ENCODE data around the gene GRAMD4. TPM values are rescaled to one million over a fixed set of nuclear protein-coding genes. Genes with fewer than 3 reads are reported as not detected.

GRAMD4 gene
- polyA plus RNA-seq, 3 donors = 9.5 to 33.3 (median 12.6) TPM

DNA sequence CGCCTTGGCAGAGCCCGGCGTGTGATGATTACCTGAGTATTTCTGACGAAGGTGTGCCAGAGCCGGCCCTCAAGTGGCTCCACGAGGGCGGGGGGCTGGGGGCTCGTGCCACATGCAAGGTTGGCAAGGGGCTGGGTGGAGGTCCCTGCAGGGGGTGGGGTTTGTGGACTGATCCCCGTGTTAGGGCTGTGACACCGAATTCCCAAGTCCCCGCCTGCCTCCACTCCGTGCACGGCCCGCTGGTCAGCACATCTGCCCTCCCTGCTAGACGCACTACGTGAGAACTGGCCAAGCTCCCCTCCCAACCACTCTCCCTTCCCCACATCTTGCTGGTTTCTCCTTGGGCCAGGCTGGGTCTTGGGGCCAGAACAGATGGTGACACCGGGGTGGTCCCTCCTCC is 34.2 kb downstream of the GRAMD4 start:
- intact Hi-C loops (cut with micrococcal nuclease) = no loop called here
- Histone ChIP-seq H3K36me3 (replicated peaks in 1 of 2; ENCODE audit: control insufficient read depth in 1 of 2, insufficient read depth in 2 of 2, low read length in 2 of 2) (peaks cover 26 to 31% of the 10 kb centered on the region in 2 donors), H3K27ac (ENCODE audit: low read depth in 1 of 2, low read length in 2 of 2) (no peak overlapping the region), H3K79me2 (ENCODE audit: insufficient read depth, low read length) (peaks cover 65% of the 10 kb centered on the region), H2AFZ (ENCODE audit: insufficient read depth, low read depth, low read length, poor library complexity, severe bottlenecking) (no peak overlapping the region), H3K9me3 (replicated peaks in 1 of 2; ENCODE audit: control insufficient read depth in 1 of 2, insufficient read depth in 1 of 2, low read length in 2 of 2) (no peaks in the 10 kb centered on the region), H3K4me2 (replicated peaks; ENCODE audit: extremely low read depth, low read length, poor library complexity, severe bottlenecking) (no peak overlapping the region), H3K4me1 (ENCODE audit: control insufficient read depth in 1 of 2, insufficient read depth in 2 of 2, low read length in 2 of 2) (peaks cover 21 to 29% of the 10 kb centered on the region in 2 donors), H3K9ac (ENCODE audit: insufficient read depth, low read length, poor library complexity, severe bottlenecking) (no peak overlapping the region), H4K20me1 (ENCODE audit: insufficient read depth, low read length) (peaks cover 97% of the 10 kb centered on the region), H3K27me3 (ENCODE audit: control insufficient read depth in 2 of 2, insufficient read depth in 2 of 2, low read length in 2 of 2) (no peaks in the 10 kb centered on the region), H3K4me3 (replicated peaks in 1 of 3; ENCODE audit: low read depth in 2 of 3, low read length in 3 of 3) (no peak overlapping the region)
- Mint-ChIP-seq H3K4me1 (peaks cover 44% of the 10 kb centered on the region), H3K27ac (peak overlapping the region in 3 of 7 donors; percentile 22 to 79 (median 57)), H3K36me3 (peaks cover 27 to 61% of the 10 kb centered on the region in 2 donors), H3K9me3 (peaks cover 0 to 2% (median 0%) of the 10 kb centered on the region in 7 donors), H3K27me3 (ENCODE audit: low read depth in 3 of 3) (peaks cover 0 to 2% (median 0%) of the 10 kb centered on the region in 3 donors), H3K4me3 (no peak overlapping the region)
- TF ChIP-seq, protein P1, sequence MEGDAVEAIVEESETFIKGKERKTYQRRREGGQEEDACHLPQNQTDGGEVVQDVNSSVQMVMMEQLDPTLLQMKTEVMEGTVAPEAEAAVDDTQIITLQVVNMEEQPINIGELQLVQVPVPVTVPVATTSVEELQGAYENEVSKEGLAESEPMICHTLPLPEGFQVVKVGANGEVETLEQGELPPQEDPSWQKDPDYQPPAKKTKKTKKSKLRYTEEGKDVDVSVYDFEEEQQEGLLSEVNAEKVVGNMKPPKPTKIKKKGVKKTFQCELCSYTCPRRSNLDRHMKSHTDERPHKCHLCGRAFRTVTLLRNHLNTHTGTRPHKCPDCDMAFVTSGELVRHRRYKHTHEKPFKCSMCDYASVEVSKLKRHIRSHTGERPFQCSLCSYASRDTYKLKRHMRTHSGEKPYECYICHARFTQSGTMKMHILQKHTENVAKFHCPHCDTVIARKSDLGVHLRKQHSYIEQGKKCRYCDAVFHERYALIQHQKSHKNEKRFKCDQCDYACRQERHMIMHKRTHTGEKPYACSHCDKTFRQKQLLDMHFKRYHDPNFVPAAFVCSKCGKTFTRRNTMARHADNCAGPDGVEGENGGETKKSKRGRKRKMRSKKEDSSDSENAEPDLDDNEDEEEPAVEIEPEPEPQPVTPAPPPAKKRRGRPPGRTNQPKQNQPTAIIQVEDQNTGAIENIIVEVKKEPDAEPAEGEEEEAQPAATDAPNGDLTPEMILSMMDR (IDR thresholded peaks at IDR 0.05) = no peak
- 84% methylated on average over 7 of the region's 17 CpGs for WGBS (ENCODE audit: insufficient coverage)
- DNase-seq = no peak

DNA sequence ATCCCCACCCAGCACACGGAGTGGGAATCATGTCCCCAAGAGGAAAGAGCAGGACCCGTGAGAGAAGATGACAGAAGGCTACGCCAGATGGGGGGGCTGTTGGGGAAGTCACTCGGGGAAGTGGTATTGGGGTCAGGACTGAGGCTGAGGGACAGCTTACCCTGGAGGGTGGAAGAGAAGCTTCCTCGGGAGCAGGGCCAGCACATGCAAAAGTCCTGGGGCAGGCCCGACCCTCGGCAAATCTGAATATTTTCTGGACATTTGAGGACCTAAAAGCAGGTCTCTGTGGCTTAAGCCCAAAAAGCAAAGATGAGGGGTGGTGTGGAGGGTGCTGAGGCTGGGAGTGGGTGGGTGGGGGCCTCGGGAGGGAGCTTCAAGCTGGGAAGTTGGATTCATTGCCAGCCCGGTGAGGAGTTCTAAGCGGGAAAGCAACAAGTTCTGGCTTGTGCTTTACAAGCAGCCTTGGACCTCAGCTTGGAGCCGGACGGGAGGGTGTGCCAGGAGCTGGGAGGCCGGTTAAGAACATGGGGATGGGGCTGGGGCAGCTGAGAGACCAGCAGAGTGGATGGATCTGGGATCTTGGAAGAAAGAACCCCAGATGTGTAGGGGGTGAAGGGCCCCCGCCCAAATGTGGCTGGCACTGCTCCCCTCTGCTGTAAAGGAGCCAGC is 34.9 kb downstream of the GRAMD4 start:
- TF ChIP-seq, protein P1 (IDR thresholded peaks at IDR 0.05) = no peak
- Histone ChIP-seq H3K4me1 (ENCODE audit: control insufficient read depth in 1 of 2, insufficient read depth in 2 of 2, low read length in 2 of 2) (peaks cover 14 to 22% of the 10 kb centered on the region in 2 donors), H3K9me3 (replicated peaks in 1 of 2; ENCODE audit: control insufficient read depth in 1 of 2, insufficient read depth in 1 of 2, low read length in 2 of 2) (no peaks in the 10 kb centered on the region), H3K4me3 (replicated peaks in 1 of 3; ENCODE audit: low read depth in 2 of 3, low read length in 3 of 3) (no peak overlapping the region), H2AFZ (ENCODE audit: insufficient read depth, low read depth, low read length, poor library complexity, severe bottlenecking) (no peak overlapping the region), H3K27me3 (ENCODE audit: control insufficient read depth in 2 of 2, insufficient read depth in 2 of 2, low read length in 2 of 2) (no peaks in the 10 kb centered on the region), H4K20me1 (ENCODE audit: insufficient read depth, low read length) (peaks cover 97% of the 10 kb centered on the region), H3K79me2 (ENCODE audit: insufficient read depth, low read length) (peaks cover 59% of the 10 kb centered on the region), H3K36me3 (replicated peaks in 1 of 2; ENCODE audit: control insufficient read depth in 1 of 2, insufficient read depth in 2 of 2, low read length in 2 of 2) (peaks cover 33 to 38% of the 10 kb centered on the region in 2 donors), H3K4me2 (replicated peaks; ENCODE audit: extremely low read depth, low read length, poor library complexity, severe bottlenecking) (no peak overlapping the region), H3K27ac (ENCODE audit: low read depth in 1 of 2, low read length in 2 of 2) (no peak overlapping the region), H3K9ac (ENCODE audit: insufficient read depth, low read length, poor library complexity, severe bottlenecking) (no peak overlapping the region)
- peaks cover 0 to 2% (median 0%) of the 10 kb centered on the region in 7 donors for H3K9me3 Mint-ChIP-seq
- H3K27me3 Mint-ChIP-seq (ENCODE audit: low read depth in 3 of 3) = peaks cover 0 to 2% (median 0%) of the 10 kb centered on the region in 3 donors
- intact Hi-C loops (cut with micrococcal nuclease) = no loop called here
- DNase-seq = no peak
- peaks cover 30 to 67% of the 10 kb centered on the region in 2 donors for H3K36me3 Mint-ChIP-seq
- H3K4me3 Mint-ChIP-seq = no peak overlapping the region
- peaks cover 37% of the 10 kb centered on the region for H3K4me1 Mint-ChIP-seq
- H3K27ac Mint-ChIP-seq = peak overlapping the region in 3 of 7 donors; percentile 52 to 79 (median 57)
- 88% methylated on average over 8 of the region's 14 CpGs for WGBS (ENCODE audit: insufficient coverage)

All from CD14-positive monocyte (primary cell).